Gastrocnemius medialis (tissue), 4 donors: ENCODE measurements around the gene TNFRSF12A. TPM values are rescaled to one million over a fixed set of nuclear protein-coding genes. Genes with fewer than 3 reads are reported as not detected.
A peak's percentile ranks its signal among the peaks of the same experiment; 100 is the strongest.

ENCODE experiments used
- ATAC-seq, 2 donors: fragments of 150-250 bp; one replicate each; pipeline ENCODE4 v1.9.1; 2016
- DNase-seq, 2 donors: peaks; one replicate each; pipeline ENCODE4 v3.0.0-alpha.2; 2019
- H3K27ac ChIP-seq, 4 donors: fragments of 200-600 bp; sonication (generic); 1 replicate in 1 of 4; 2 replicates in 3 of 4; pipeline ENCODE4 v1.5.1; 2016 to 2018; ENCODE audit warnings: mild to moderate bottlenecking in 2 of 4, moderate library complexity in 1 of 4
- H3K27me3 ChIP-seq, 3 donors: fragments of 200-600 bp; sonication (generic) in 2 of 3; 1 replicate in 1 of 3; 2 replicates in 2 of 3; pipeline versions ENCODE4 v1.5.1 to v1.6.0; 2016 to 2019; ENCODE audit warnings: mild to moderate bottlenecking in 1 of 3, moderate library complexity in 1 of 3
- H3K36me3 ChIP-seq, 2 donors: fragments of 200-600 bp; sonication (generic) in 1 of 2; one replicate each; pipeline ENCODE4 v1.5.1; 2017 to 2018
- H3K4me1 ChIP-seq, 2 donors: fragments of 200-600 bp; sonication (generic) in 1 of 2; one replicate each; pipeline ENCODE4 v1.5.1; 2016 to 2017; ENCODE audit warnings: mild to moderate bottlenecking in 2 of 2
- H3K4me3 ChIP-seq, 4 donors: fragments of 200-600 bp; sonication (generic) in 3 of 4; 1 replicate in 1 of 4; 2 replicates in 3 of 4; pipeline ENCODE4 v1.5.1; 2016 to 2019; ENCODE audit warnings: mild to moderate bottlenecking in 2 of 4
- H3K9me3 ChIP-seq, 3 donors: fragments of 200-600 bp; sonication (generic) in 2 of 3; 1 replicate in 1 of 3; 2 replicates in 2 of 3; pipeline ENCODE4 v1.5.1; 2016 to 2019
- POLR2A ChIP-seq, 2 donors: fragments of 450-650 bp; IDR thresholded peaks; one replicate each; pipeline ENCODE4 v1.6.1; 2017; ENCODE audit warnings: antibody characterized with exemption in 2 of 2, mild to moderate bottlenecking in 2 of 2, moderate library complexity in 2 of 2
- in situ Hi-C, 4 donors: fragments of 200-750 bp; cut with MboI; loops; one replicate each; pipeline versions ENCODE4 v1.15.0 to v1.8.0; 2017; ENCODE audit warnings: low sequenced_read_pairs in 4 of 4
- intact Hi-C: fragments of 100-400 bp; cut with DNase I; formaldehyde crosslinking; loops from one replicate; pipeline ENCODE4 v1.15.1; 2023; ENCODE audit warnings: low total_unique reads
- total RNA-seq, 4 donors: library from RNA; depleted of rRNA; stranded (reverse); fragments of >200 nt; gene quantifications; one replicate each; pipeline versions ENCODE4 v1.1.0 to v1.2.3, GENCODE V29; 2016
- TF ChIP-seq, protein P1 (sequence below), 5 experiments: fragments of 450-650 bp in 3 of 5; fragments of 200-600 bp in 2 of 5; sonication (generic) in 2 of 5; IDR thresholded peaks in 4 of 5; conservative IDR thresholded peaks in 1 of 5; 1 replicate in 4 of 5; 2 replicates in 1 of 5; pipeline ENCODE4 v1.5.1; 2016 to 2019; ENCODE audit warnings: antibody characterized with exemption in 5 of 5, mild to moderate bottlenecking in 3 of 5, moderate library complexity in 3 of 5

Gene TNFRSF12A
- total RNA-seq, 4 donors from 2014 or later, result 34.0 to 161 (median 85.5) TPM

GRCh38 chr16:2980227-2981176 lies 39.7 kb upstream of the TNFRSF12A start, which contains the start of gene PKMYT1:
Gene PKMYT1, minus strand, starts transcription at chr16:2980446. Its CDS starts 789 bp downstream, at chr16:2979657.
- in situ Hi-C loops, result no loop called here
- Histone ChIP-seq H3K4me1 (peaks cover 16 to 20% of the 10 kb centered on the region in 2 donors), H3K9me3 (no peaks in the 10 kb centered on the region), H3K36me3 (no peaks in the 10 kb centered on the region), H3K4me3 (peak within 1 kb of the TSS; percentile 70 to 87 (median 82)), H3K27ac (peak within 1 kb of the TSS; percentile 76 to 89 (median 84)), H3K27me3 (peaks cover 0 to 6% (median 3%) of the 10 kb centered on the region in 3 donors)
- intact Hi-C loops, result loop anchor here (1.0 kb wide), 2 partner anchors 11 to 228 kb away; partner anchors contain the start of genes PAQR4 and SRRM2
- DNase-seq (peak; percentile 69 to 82), ATAC-seq (peak; percentile 90 to 94)
- TF ChIP-seq, protein P1, sequence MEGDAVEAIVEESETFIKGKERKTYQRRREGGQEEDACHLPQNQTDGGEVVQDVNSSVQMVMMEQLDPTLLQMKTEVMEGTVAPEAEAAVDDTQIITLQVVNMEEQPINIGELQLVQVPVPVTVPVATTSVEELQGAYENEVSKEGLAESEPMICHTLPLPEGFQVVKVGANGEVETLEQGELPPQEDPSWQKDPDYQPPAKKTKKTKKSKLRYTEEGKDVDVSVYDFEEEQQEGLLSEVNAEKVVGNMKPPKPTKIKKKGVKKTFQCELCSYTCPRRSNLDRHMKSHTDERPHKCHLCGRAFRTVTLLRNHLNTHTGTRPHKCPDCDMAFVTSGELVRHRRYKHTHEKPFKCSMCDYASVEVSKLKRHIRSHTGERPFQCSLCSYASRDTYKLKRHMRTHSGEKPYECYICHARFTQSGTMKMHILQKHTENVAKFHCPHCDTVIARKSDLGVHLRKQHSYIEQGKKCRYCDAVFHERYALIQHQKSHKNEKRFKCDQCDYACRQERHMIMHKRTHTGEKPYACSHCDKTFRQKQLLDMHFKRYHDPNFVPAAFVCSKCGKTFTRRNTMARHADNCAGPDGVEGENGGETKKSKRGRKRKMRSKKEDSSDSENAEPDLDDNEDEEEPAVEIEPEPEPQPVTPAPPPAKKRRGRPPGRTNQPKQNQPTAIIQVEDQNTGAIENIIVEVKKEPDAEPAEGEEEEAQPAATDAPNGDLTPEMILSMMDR (IDR thresholded peaks at IDR 0.05 in 4 of 5, conservative IDR thresholded peaks at IDR 0.05 in 1 of 5), result no peak
- TF ChIP-seq POLR2A (IDR thresholded peaks at IDR 0.05), result peak; percentile 73 to 88

- peak overlapping the region in 1 of 4 donors; percentile 89 for H3K27ac ChIP-seq
Observed at GRCh38 chr16:2981177-2981898, 38.8 kb upstream of the TNFRSF12A start.

GRCh38 chr16:2981899-2982250 lies 38.3 kb upstream of the TNFRSF12A start:
- in situ Hi-C loops (no loop called here), intact Hi-C loops (no loop called here)
- H3K9me3 ChIP-seq, result no peaks in the 10 kb centered on the region
- DNase-seq (no peak), ATAC-seq (no peak)
- TF ChIP-seq, protein P1 (IDR thresholded peaks at IDR 0.05 in 4 of 5, conservative IDR thresholded peaks at IDR 0.05 in 1 of 5), result no peak
- no peak for TF ChIP-seq POLR2A (IDR thresholded peaks at IDR 0.05)
- no peak overlapping the region for H3K4me3 ChIP-seq
- peaks cover 25 to 28% of the 10 kb centered on the region in 2 donors for H3K4me1 ChIP-seq
- no peaks in the 10 kb centered on the region for H3K36me3 ChIP-seq
- H3K27me3 ChIP-seq, result peaks cover 0 to 6% (median 3%) of the 10 kb centered on the region in 3 donors
- no peak overlapping the region for H3K27ac ChIP-seq

More at GRCh38 chr16:2981177-2981898, 38.8 kb upstream of the TNFRSF12A start:
- intact Hi-C loops, result no loop called here
- no peak for DNase-seq
- in situ Hi-C loops, result no loop called here
- ATAC-seq, result no peak
- Histone ChIP-seq H3K4me1 (peaks cover 24 to 25% of the 10 kb centered on the region in 2 donors), H3K27me3 (peaks cover 0 to 6% (median 3%) of the 10 kb centered on the region in 3 donors), H3K36me3 (no peaks in the 10 kb centered on the region), H3K4me3 (peak overlapping the region; percentile 70 to 87 (median 82)), H3K9me3 (no peaks in the 10 kb centered on the region)
- no peak for TF ChIP-seq POLR2A (IDR thresholded peaks at IDR 0.05)
- TF ChIP-seq, protein P1 (IDR thresholded peaks at IDR 0.05 in 4 of 5, conservative IDR thresholded peaks at IDR 0.05 in 1 of 5), result no peak

GRCh38 chr16:2982402-2982801 lies 37.8 kb upstream of the TNFRSF12A start:
- ATAC-seq (no peak), DNase-seq (no peak)
- in situ Hi-C loops, result no loop called here
- TF ChIP-seq POLR2A (IDR thresholded peaks at IDR 0.05), result no peak
- TF ChIP-seq, protein P1 (IDR thresholded peaks at IDR 0.05 in 4 of 5, conservative IDR thresholded peaks at IDR 0.05 in 1 of 5), result no peak
- Histone ChIP-seq H3K36me3 (no peaks in the 10 kb centered on the region), H3K9me3 (no peaks in the 10 kb centered on the region), H3K27me3 (peaks cover 0 to 6% (median 3%) of the 10 kb centered on the region in 3 donors), H3K4me3 (no peak overlapping the region), H3K27ac (no peak overlapping the region), H3K4me1 (peaks cover 25 to 28% of the 10 kb centered on the region in 2 donors)
- intact Hi-C loops, result no loop called here
